ENCODE results near the gene PSMD9. TPM values are rescaled to one million over a fixed set of nuclear protein-coding genes. Genes with fewer than 3 reads are reported as not detected.

Gene PSMD9
- total and polyA plus RNA-seq, 2 experiments from 2014 or later, result 32.7 to 36.3 TPM

- TF ChIP-seq ZNF462 (CRISPR knock-in tag; IDR thresholded peaks at IDR 0.05), result no peak
Observed at GRCh38 chr12:121849211-121849610, 39.4 kb upstream of the PSMD9 start (continued).

- no peak overlapping the region for H2AFZ ChIP-seq
- no peak overlapping the region for H3K4me3 ChIP-seq
- no peaks in the 10 kb centered on the region for H3K9me2 ChIP-seq (ENCODE audit: insufficient read depth)
- no peaks in the 10 kb centered on the region for H3K36me3 ChIP-seq (ENCODE audit: insufficient read depth)
- no peak overlapping the region for H3K27ac Mint-ChIP-seq
- H3K4me2 ChIP-seq, result no peak overlapping the region
- H3F3A ChIP-seq (replicated peaks; ENCODE audit: low read depth), result no peaks in the 10 kb centered on the region
- no peaks in the 10 kb centered on the region for H3K9me3 Mint-ChIP-seq
- no peaks in the 10 kb centered on the region for H3K79me2 ChIP-seq (replicated peaks; ENCODE audit: insufficient read depth)
- H4K20me1 ChIP-seq (replicated peaks; ENCODE audit: insufficient read depth), result no peaks in the 10 kb centered on the region
- H3K4me3 Mint-ChIP-seq, result no peak overlapping the region
- DNase-seq (ENCODE audit: low spot score) (peak; percentile 44), ATAC-seq (peak; percentile 61)
- H3K4me1 Mint-ChIP-seq, result no peaks in the 10 kb centered on the region
- no peaks in the 10 kb centered on the region for H3K27me3 ChIP-seq (ENCODE audit: insufficient read depth)
- H3K27ac ChIP-seq (ENCODE audit: low read depth), result no peak overlapping the region
- TF ChIP-seq CTCF (conservative IDR thresholded peaks at IDR 0.05; ENCODE audit: low read depth in 2 of 2) (0 out of 4 replicates have a peak, but pooled peaks of 1 of the 2 experiments have one; percentile 18), ZNF462 (CRISPR knock-in tag; IDR thresholded peaks at IDR 0.05) (no peak), POLR2AphosphoS5 (IDR thresholded peaks at IDR 0.05; ENCODE audit: low read depth) (no peak)
- peaks cover 3% of the 10 kb centered on the region for H3K27me3 Mint-ChIP-seq (ENCODE audit: insufficient read depth, low read depth, poor library complexity)
- no peaks in the 10 kb centered on the region for H3K4me1 ChIP-seq (ENCODE audit: insufficient read depth)
- no peaks in the 10 kb centered on the region for H3K36me3 Mint-ChIP-seq (ENCODE audit: low read depth)
Observed at GRCh38 chr12:121849665-121850064, 38.9 kb upstream of the PSMD9 start.

Measured in GM23338 (cell line).